ENCODE results near the gene MYH14. TPM values are rescaled to one million over a fixed set of nuclear protein-coding genes. Genes with fewer than 3 reads are reported as not detected.
A peak's percentile ranks its signal among the peaks of the same experiment; 100 is the strongest.
"Not testable (repeated sequence)": the region's sequence is repeated elsewhere in the genome, so short reads cannot be mapped to it uniquely, and the experiment has no call there.

Gene MYH14
- total RNA-seq, 2 donors from 2014 or later = 506 to 509 TPM

GRCh38 chr19:50329146-50329925 is 125.9 kb downstream of the MYH14 start, which contains the start of gene KCNC3:
Gene KCNC3, minus strand, starts transcription at chr19:50329377. Its CDS starts 295 bp downstream, at chr19:50329082.
- peak within 1 kb of the TSS in 1 of 2 donors; percentile 35 for H3K9ac ChIP-seq (ENCODE audit: low read depth in 2 of 2, low read length in 2 of 2)
- peak; percentile 99 for DNase-seq
- H3K4me3 ChIP-seq = peak within 1 kb of the TSS; percentile 31
- H3K36me3 ChIP-seq = no peaks in the 10 kb centered on the region
- peaks cover 32% of the 10 kb centered on the region for H3K27me3 ChIP-seq
- TF ChIP-seq, protein P1, sequence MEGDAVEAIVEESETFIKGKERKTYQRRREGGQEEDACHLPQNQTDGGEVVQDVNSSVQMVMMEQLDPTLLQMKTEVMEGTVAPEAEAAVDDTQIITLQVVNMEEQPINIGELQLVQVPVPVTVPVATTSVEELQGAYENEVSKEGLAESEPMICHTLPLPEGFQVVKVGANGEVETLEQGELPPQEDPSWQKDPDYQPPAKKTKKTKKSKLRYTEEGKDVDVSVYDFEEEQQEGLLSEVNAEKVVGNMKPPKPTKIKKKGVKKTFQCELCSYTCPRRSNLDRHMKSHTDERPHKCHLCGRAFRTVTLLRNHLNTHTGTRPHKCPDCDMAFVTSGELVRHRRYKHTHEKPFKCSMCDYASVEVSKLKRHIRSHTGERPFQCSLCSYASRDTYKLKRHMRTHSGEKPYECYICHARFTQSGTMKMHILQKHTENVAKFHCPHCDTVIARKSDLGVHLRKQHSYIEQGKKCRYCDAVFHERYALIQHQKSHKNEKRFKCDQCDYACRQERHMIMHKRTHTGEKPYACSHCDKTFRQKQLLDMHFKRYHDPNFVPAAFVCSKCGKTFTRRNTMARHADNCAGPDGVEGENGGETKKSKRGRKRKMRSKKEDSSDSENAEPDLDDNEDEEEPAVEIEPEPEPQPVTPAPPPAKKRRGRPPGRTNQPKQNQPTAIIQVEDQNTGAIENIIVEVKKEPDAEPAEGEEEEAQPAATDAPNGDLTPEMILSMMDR (IDR thresholded peaks at IDR 0.05) = no peak
- no peak within 1 kb of the TSS for H3K27ac ChIP-seq
- intact Hi-C loops (cut with DNase I) = no loop called here
- peaks cover 15% of the 10 kb centered on the region for H3K4me1 ChIP-seq
- no peaks in the 10 kb centered on the region for H3K9me3 ChIP-seq

- Histone ChIP-seq H3K4me1 (peaks cover 15% of the 10 kb centered on the region), H3K27me3 (peaks cover 32% of the 10 kb centered on the region)
- H3K9me3 ChIP-seq; intact Hi-C loops (cut with DNase I); DNase-seq; H3K4me3 ChIP-seq; H3K9ac ChIP-seq (ENCODE audit: low read depth in 2 of 2, low read length in 2 of 2); H3K27ac ChIP-seq; H3K36me3 ChIP-seq: not testable (repeated sequence)
These were observed 126.5 kb downstream of the MYH14 start for GRCh38 chr19:50329926-50330294.

GRCh38 chr19:50330365-50331078 is 127.1 kb downstream of the MYH14 start:
- peak; percentile 76 for DNase-seq
- Histone ChIP-seq H3K9ac (ENCODE audit: low read depth in 2 of 2, low read length in 2 of 2) (no peak overlapping the region), H3K27me3 (peaks cover 32% of the 10 kb centered on the region), H3K9me3 (no peaks in the 10 kb centered on the region), H3K4me3 (peak overlapping the region; percentile 9), H3K27ac (no peak overlapping the region), H3K36me3 (no peaks in the 10 kb centered on the region), H3K4me1 (peaks cover 15% of the 10 kb centered on the region)
- TF ChIP-seq, protein P1 (IDR thresholded peaks at IDR 0.05) = no peak
- intact Hi-C loops (cut with DNase I) = no loop called here

GRCh38 chr19:50331221-50331993 is 128.0 kb downstream of the MYH14 start:
- no peak for DNase-seq
- Histone ChIP-seq H3K9ac (ENCODE audit: low read depth in 2 of 2, low read length in 2 of 2) (no peak overlapping the region), H3K27me3 (peaks cover 24% of the 10 kb centered on the region), H3K27ac (no peak overlapping the region), H3K36me3 (no peaks in the 10 kb centered on the region), H3K4me1 (peaks cover 15% of the 10 kb centered on the region), H3K4me3 (peak overlapping the region; percentile 9), H3K9me3 (no peaks in the 10 kb centered on the region)
- intact Hi-C loops (cut with DNase I) = no loop called here
- TF ChIP-seq, protein P1 (IDR thresholded peaks at IDR 0.05) = no peak

- Histone ChIP-seq H3K9ac (ENCODE audit: low read depth in 2 of 2, low read length in 2 of 2) (no peak overlapping the region), H3K27me3 (peaks cover 19% of the 10 kb centered on the region), H3K27ac (no peak overlapping the region), H3K36me3 (no peaks in the 10 kb centered on the region), H3K4me1 (peaks cover 15% of the 10 kb centered on the region), H3K4me3 (no peak overlapping the region), H3K9me3 (no peaks in the 10 kb centered on the region)
- intact Hi-C loops (cut with DNase I) = no loop called here
- TF ChIP-seq, protein P1 (IDR thresholded peaks at IDR 0.05) = no peak
- DNase-seq = no peak
These were observed 128.5 kb downstream of the MYH14 start for GRCh38 chr19:50331994-50332243.

All from colonic mucosa (tissue), 4 donors.